Left renal pelvis (tissue), 4 donors: Measurements from ENCODE around the gene HECTD2. TPM values are rescaled to one million over a fixed set of nuclear protein-coding genes. Genes with fewer than 3 reads are reported as not detected.
"Not testable (repeated sequence)": the region's sequence is repeated elsewhere in the genome, so short reads cannot be mapped to it uniquely, and the experiment has no call there.

Source experiments
- DNase-seq, 4 donors: peaks; one replicate each; pipeline ENCODE4 v3.0.0-alpha.2; 2013; ENCODE audit warnings: low read depth in 4 of 4, low spot score in 3 of 4
- polyA plus RNA-seq, 4 donors: library from polyadenylated mRNA; unstranded; fragments of 120-200 nt; gene quantifications; one replicate each; pipeline ENCODE4 v1.2.1, GENCODE V29; 2013; ENCODE audit not compliant: insufficient read length in 4 of 4

HECTD2 gene
- polyA plus RNA-seq, 4 donors: 26.3 to 36.2 (median 34.3) TPM

- no peak for DNase-seq
Observed at GRCh38 chr10:91412354-91413087, 2.4 kb downstream of the HECTD2 start.

DNA sequence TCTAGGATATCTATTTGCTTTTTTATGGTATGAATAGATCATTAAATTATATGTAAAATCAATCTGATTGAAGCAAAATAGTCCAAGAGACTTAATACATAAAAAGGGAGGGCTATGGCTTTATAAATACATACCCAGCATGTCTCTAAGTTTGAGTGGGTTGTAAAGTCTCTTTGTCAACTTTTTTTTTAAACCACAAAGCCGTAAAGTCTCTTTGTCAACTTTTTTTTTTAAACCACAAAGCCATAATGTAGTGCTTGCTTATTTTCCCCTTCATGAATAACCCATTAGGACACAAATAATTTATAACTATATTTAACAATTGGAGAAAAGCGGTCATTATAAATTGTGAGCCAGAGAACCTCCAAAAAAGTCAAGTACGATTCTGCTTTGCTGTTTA is 5.7 kb downstream of the HECTD2 start:
- DNase-seq: no peak

DNA sequence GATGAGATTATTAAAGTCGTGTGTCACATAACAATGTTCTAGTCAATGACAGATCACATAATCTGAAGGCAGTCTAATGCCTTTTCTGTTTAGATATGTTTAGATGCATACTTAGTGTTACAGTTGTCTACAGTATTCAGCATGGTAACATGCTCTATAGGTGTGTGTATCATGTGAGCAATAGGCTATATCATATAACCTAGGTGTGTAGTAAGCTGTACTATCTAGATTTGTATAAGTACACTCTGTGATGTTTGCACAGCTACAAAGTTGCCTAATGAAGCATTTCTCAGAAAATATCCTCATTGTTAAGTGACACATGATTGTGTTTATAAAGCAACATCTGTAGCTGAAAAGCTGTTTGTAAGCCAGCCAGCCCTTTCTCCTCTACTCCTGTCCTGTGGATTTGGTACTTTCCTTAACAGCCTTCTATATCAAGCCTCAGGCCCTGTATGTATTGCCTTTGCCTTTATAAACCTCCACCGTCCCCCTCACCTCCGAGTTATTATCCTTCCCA is 6.3 kb downstream of the HECTD2 start:
- DNase-seq: no peak

DNA sequence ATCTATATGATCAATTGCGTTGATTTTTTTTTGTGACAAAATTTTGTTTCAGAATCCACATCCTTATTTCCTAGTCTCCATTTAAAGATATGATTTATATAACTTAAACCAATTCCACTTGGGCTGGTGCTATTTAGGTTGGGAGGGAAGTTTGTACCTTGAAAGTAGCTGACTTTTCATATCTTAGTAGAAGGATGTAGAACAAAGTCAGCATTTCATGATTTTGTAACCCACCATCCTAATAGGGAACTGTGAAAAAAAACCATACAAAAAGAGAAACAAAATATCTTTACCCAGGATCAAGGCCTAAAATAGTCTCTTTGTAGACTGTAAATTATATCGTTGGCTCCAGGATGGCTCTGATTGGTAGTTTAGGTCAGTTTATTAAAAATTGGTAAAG is 8.3 kb downstream of the HECTD2 start:
- no peak for DNase-seq

- no peak for DNase-seq
Observed at GRCh38 chr10:91420868-91421267, 10.7 kb downstream of the HECTD2 start.

DNA sequence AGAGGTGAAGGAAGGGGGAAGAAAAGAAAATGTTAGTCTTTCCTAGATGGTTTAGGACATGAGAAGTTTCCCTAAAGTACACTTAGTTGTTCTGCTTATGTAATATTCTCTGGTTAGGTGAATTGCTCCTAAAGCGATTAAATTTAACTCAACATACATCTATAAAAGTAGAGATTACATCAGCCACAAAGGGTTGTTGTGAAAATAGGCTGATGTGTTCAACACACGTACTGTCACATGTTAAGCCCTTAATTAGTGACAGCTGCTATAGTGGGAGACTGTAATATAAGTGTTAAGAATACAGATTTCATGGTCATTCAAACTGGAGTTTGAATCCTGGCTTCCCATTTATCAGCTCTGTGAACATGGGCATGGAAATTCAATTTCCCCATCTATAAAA is 12.8 kb downstream of the HECTD2 start:
- DNase-seq: no peak

GRCh38 chr10:91424016-91424415 is 13.9 kb downstream of the HECTD2 start:
- no peak for DNase-seq

DNA sequence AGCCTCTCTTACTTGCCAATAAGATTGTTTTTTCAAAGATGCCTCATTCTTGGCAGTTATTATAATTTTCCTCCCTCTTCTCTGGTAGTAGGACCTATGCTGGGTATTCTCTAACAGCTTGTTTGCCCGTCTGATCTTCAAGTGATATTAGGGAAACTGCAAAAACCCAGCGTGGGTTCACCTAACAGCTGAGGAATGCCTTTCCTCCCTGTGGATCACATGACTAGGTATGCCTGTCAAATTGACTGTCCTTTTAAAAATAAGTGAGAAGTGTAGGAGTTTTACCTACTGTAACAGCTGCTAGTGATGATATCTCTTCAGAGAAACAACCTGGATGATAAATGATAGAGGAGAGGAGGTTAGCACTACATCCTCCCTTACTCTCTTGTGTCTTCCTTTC is 22.0 kb downstream of the HECTD2 start:
- DNase-seq: no peak

DNA sequence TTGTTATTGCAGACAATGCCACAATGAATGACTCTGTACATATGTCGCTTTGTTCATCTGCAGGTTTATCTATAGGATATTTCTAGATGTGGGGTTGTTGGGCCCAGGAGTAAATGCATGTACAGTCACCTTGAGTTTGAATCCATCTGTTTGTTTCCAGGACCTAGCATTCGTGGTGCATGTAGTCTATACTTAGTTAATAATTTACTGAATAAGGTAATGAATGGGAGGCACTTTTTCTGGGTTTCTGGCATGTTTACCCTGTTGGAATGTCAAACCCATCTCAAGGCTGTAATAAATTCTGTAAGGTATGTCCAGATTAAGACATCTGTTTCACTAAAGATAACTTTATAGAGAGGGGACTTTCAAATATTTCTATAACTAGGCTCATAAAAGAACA is 23.5 kb downstream of the HECTD2 start:
- no peak for DNase-seq

GRCh38 chr10:91434041-91434440 is 23.9 kb downstream of the HECTD2 start:
- no peak for DNase-seq

DNA sequence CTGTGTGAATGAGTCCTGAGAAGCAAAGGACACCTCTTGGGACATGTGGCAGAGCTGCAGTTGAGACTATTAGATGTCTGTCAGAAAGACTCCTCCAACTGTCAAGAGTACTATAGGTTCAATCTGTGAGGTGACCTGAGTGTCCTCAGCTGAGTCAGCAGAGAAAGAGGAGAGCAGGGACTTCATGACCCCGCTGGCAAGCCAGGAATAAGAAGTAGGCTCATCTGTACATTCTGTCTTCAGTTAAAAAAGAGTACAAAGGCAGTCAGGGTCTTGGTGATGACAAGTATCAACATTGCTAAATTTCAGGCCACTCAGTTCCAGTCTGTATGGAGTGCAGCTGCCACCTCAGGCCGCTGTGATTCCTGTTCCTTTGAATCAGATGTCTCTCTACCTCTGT is 25.1 kb downstream of the HECTD2 start:
- DNase-seq: no peak

GRCh38 chr10:91438228-91438627 is 28.1 kb downstream of the HECTD2 start:
- not testable (repeated sequence) for DNase-seq

- no peak for DNase-seq
Observed at GRCh38 chr10:91444211-91445182, 34.4 kb downstream of the HECTD2 start.

DNA sequence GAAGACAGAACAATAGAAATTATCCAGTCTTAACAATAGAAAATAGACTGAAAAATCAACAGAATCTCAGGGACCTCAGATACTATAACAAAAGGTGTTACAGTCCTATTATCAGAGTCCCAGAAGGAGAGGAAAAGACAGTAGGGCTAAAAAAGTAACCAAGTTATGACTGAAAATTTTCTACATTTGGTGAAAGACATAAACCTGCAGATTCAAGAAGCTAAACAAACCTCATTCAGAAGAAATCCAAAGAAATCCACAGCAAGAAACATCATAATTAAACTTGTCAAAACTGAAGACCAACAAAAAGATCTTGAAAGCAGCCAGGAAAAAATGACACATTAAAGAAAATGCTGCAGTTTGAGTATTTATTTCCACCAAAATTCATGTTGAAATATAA is 41.9 kb downstream of the HECTD2 start:
- DNase-seq: no peak

DNA sequence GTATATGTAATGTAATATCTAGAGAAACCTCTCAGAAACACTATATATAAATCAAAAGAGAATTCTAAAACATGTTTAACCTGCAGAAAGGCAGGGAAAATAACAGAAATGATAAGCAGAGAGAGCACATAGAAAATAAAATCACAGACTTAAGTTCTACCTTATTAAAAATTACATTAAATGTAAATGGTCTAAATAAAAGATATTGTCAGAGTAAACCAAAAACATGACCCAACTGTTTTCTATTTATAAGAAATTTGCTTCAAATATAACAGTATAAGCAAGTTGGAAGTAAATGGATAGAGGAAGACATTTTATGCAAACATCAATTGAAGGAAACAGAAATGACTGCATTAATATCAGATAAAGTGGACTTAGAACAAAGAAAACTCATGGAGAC is 43.4 kb downstream of the HECTD2 start:
- no peak for DNase-seq

DNA sequence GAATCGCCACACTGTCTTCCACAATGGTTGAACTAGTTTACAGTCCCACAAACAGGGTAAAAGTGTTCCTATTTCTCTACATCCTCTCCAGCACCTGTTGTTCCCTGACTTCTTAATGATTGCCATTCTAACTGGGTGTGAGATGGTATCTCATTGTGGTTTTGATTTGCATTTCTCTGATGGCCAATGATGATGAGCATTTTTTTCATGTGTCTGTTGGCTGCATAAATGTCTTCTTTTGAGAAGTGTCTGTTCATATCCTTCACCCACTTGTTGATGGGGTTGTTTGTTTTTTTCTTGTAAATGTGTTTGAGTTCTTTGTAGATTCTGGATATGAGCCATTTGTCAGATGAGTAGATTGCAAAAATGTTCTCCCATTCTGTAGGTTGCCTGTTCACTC is 45.0 kb downstream of the HECTD2 start:
- not testable (repeated sequence) for DNase-seq

GRCh38 chr10:91460681-91461080 is 50.5 kb downstream of the HECTD2 start:
- no peak for DNase-seq

- no peak for DNase-seq
Observed at GRCh38 chr10:91462423-91462822, 52.3 kb downstream of the HECTD2 start.

DNA sequence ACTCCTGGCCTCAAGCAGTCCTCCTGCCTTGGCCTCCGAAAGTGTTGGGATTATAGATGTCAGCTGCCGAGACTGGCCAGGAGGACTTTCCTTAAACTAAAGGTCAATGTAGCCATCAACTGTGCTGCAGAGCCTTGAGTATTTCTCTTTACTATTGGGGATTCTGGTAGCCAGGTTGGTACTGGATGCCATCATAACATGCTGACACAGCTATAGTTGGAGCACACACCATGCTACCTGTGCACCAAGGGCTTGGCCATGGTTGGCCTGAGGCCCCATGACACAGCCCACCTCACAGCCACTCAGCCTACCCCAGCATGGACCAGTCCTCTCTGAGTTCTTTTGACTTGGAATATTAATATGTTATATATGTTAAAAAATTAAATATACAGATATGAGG is 54.4 kb downstream of the HECTD2 start:
- no peak for DNase-seq

DNA sequence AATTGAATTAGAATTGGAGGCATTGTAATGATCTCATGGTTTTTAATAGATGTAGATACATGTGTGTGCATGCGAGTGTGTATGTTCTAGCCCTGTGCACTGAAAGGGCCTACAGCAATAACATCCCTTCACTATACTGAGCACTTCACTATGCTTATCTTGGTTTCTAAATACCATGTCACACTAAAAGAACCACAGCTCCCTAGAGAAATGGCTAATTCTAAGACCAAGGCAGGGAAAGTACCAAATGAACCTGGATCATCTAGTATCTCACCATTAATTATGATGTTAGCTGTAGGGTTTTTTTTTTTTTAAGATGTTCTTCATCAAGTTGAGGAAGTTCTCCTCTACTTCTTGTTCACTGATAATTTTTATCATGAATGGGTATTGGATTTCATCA is 55.1 kb downstream of the HECTD2 start:
- no peak for DNase-seq

DNA sequence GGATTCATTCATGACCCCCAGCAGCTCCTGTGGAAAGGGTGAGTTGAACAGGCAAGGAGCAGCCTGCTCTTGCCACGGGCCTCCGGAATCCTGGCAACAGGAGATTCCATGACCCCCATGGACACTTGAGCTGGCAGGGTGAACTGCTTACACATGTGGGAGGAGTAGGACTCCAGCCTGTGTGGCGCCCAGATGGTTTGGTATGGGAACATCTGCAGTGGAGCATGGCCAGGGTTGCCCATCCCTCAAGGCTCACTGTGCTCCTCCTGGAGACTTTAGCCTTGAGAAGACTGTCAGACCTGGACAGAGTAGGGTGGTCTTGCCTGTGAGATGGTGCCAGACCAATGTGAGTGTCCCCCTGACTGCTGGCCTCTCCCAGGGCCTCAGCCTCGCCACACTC is 57.0 kb downstream of the HECTD2 start:
- DNase-seq: no peak

GRCh38 chr10:91471602-91472001 is 61.5 kb downstream of the HECTD2 start:
- no peak for DNase-seq
